Measurements from ENCODE around the gene PCYOX1L. TPM values are rescaled to one million over a fixed set of nuclear protein-coding genes. Genes with fewer than 3 reads are reported as not detected.

The PCYOX1L gene
- total RNA-seq, 1 experiment from 2014 or later, result 2.9 TPM

- no peak for DNase-seq (ENCODE audit: low read depth, low spot score)
- in situ Hi-C loops (cut with HindIII; ENCODE audit: low pct_unique_long_range_greater_than_20kb, low sequenced_read_pairs), result no loop called here
Measured at GRCh38 chr5:149409268-149409948, 51.6 kb downstream of the PCYOX1L start.

GRCh38 chr5:149410071-149410470, 52.2 kb downstream of the PCYOX1L start:
- DNase-seq (ENCODE audit: low read depth, low spot score), result no peak
- in situ Hi-C loops (cut with HindIII; ENCODE audit: low pct_unique_long_range_greater_than_20kb, low sequenced_read_pairs), result no loop called here

- DNase-seq (ENCODE audit: low read depth, low spot score), result no peak
- in situ Hi-C loops (cut with HindIII; ENCODE audit: low pct_unique_long_range_greater_than_20kb, low sequenced_read_pairs), result no loop called here
Measured at GRCh38 chr5:149410721-149411432, 53.0 kb downstream of the PCYOX1L start.

- in situ Hi-C loops (cut with HindIII; ENCODE audit: low pct_unique_long_range_greater_than_20kb, low sequenced_read_pairs), result no loop called here
- no peak for DNase-seq (ENCODE audit: low read depth, low spot score)
Measured at GRCh38 chr5:149411738-149412519, 54.1 kb downstream of the PCYOX1L start.

GRCh38 chr5:149412783-149413476, 55.1 kb downstream of the PCYOX1L start:
- in situ Hi-C loops (cut with HindIII; ENCODE audit: low pct_unique_long_range_greater_than_20kb, low sequenced_read_pairs), result no loop called here
- no peak for DNase-seq (ENCODE audit: low read depth, low spot score)

- no peak for DNase-seq (ENCODE audit: low read depth, low spot score)
Measured at GRCh38 chr5:149413477-149414210, 55.8 kb downstream of the PCYOX1L start.

GRCh38 chr5:149414405-149415065, 56.7 kb downstream of the PCYOX1L start:
- in situ Hi-C loops (cut with HindIII; ENCODE audit: low pct_unique_long_range_greater_than_20kb, low sequenced_read_pairs), result no loop called here
- DNase-seq (ENCODE audit: low read depth, low spot score), result peak; percentile 17

More at GRCh38 chr5:149413477-149414210, 55.8 kb downstream of the PCYOX1L start:
- in situ Hi-C loops (cut with HindIII; ENCODE audit: low pct_unique_long_range_greater_than_20kb, low sequenced_read_pairs), result no loop called here

GRCh38 chr5:149415066-149415967, 57.5 kb downstream of the PCYOX1L start:
- in situ Hi-C loops (cut with HindIII; ENCODE audit: low pct_unique_long_range_greater_than_20kb, low sequenced_read_pairs), result no loop called here

GRCh38 chr5:149416987-149417710, 59.3 kb downstream of the PCYOX1L start:
- no peak for DNase-seq (ENCODE audit: low read depth, low spot score)
- in situ Hi-C loops (cut with HindIII; ENCODE audit: low pct_unique_long_range_greater_than_20kb, low sequenced_read_pairs), result no loop called here

More at GRCh38 chr5:149415066-149415967, 57.5 kb downstream of the PCYOX1L start:
- DNase-seq (ENCODE audit: low read depth, low spot score), result no peak

- DNase-seq (ENCODE audit: low read depth, low spot score), result no peak
- in situ Hi-C loops (cut with HindIII; ENCODE audit: low pct_unique_long_range_greater_than_20kb, low sequenced_read_pairs), result no loop called here
Measured at GRCh38 chr5:149417711-149418368, 60.0 kb downstream of the PCYOX1L start.

- in situ Hi-C loops (cut with HindIII; ENCODE audit: low pct_unique_long_range_greater_than_20kb, low sequenced_read_pairs), result no loop called here
- no peak for DNase-seq (ENCODE audit: low read depth, low spot score)
Measured at GRCh38 chr5:149418910-149419531, 61.2 kb downstream of the PCYOX1L start.
